ENCODE measurements around the gene PAX9. TPM values are rescaled to one million over a fixed set of nuclear protein-coding genes. Genes with fewer than 3 reads are reported as not detected.

Gene PAX9
- total RNA-seq, 1 donor from 2014 or later, result 1.2 TPM

DNA sequence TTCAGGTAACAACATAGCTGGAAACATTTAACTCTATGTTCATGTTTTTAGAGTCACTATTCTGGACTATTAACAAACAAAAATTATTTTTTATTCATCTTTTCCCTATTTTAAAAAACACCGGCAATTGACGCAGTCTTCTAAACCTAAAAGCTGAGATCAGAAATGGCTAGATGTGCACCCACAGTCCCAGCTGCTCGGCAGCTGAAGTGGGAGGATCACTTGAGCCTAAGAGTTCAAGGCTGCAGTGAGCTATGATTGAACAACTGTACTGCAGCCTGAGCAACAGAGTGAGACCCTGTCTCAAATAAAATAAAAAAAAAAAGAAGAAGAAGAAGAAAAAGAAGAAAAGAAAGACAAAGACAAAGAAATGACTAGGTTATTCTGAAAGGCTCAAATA is 64.5 kb downstream of the PAX9 start:
- H3K4me1 ChIP-seq (ENCODE audit: insufficient read depth, low read length), result no peaks in the 10 kb centered on the region
- no peaks in the 10 kb centered on the region for H4K20me1 ChIP-seq (ENCODE audit: insufficient read depth, low read length)
- Mint-ChIP-seq H3K27me3 (ENCODE audit: low read depth, unreplicated experiment) (peaks cover 2% of the 10 kb centered on the region), H3K36me3 (ENCODE audit: low read depth, unreplicated experiment) (no peaks in the 10 kb centered on the region), H3K9me3 (ENCODE audit: unreplicated experiment) (no peaks in the 10 kb centered on the region), H3K4me1 (ENCODE audit: low read depth, unreplicated experiment) (no peaks in the 10 kb centered on the region), H3K27ac (ENCODE audit: unreplicated experiment) (no peak overlapping the region), H3K4me3 (ENCODE audit: unreplicated experiment) (no peak overlapping the region)
- H3K36me3 ChIP-seq (ENCODE audit: insufficient read depth, low read length), result no peaks in the 10 kb centered on the region
- no peak overlapping the region for H3K9ac ChIP-seq (ENCODE audit: low read length)
- FAIRE-seq, result no peak
- H3K9me3 ChIP-seq (ENCODE audit: insufficient read depth, low read depth, low read length), result no peaks in the 10 kb centered on the region
- H3K27ac ChIP-seq (ENCODE audit: low read depth, low read length), result no peak overlapping the region
- no peak for DNase-seq (ENCODE audit: low read depth)
- no peaks in the 10 kb centered on the region for H3K79me2 ChIP-seq (ENCODE audit: insufficient read depth, low read length)
- H3K27me3 ChIP-seq (ENCODE audit: insufficient read depth, low read length), result no peaks in the 10 kb centered on the region
- no peak overlapping the region for H2AFZ ChIP-seq (ENCODE audit: low read depth, low read length)
- H3K4me2 ChIP-seq (ENCODE audit: low read length), result no peak overlapping the region
- H3K4me3 ChIP-seq (ENCODE audit: insufficient read depth, low read depth, low read length), result no peak overlapping the region
- TF ChIP-seq, protein P1, sequence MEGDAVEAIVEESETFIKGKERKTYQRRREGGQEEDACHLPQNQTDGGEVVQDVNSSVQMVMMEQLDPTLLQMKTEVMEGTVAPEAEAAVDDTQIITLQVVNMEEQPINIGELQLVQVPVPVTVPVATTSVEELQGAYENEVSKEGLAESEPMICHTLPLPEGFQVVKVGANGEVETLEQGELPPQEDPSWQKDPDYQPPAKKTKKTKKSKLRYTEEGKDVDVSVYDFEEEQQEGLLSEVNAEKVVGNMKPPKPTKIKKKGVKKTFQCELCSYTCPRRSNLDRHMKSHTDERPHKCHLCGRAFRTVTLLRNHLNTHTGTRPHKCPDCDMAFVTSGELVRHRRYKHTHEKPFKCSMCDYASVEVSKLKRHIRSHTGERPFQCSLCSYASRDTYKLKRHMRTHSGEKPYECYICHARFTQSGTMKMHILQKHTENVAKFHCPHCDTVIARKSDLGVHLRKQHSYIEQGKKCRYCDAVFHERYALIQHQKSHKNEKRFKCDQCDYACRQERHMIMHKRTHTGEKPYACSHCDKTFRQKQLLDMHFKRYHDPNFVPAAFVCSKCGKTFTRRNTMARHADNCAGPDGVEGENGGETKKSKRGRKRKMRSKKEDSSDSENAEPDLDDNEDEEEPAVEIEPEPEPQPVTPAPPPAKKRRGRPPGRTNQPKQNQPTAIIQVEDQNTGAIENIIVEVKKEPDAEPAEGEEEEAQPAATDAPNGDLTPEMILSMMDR (IDR thresholded peaks at IDR 0.05; ENCODE audit: insufficient read depth, low read depth, low read length), result no peak
- TF ChIP-seq EZH2 (IDR thresholded peaks at IDR 0.05; ENCODE audit: insufficient read depth, low read length), result no peak

Other genes starting within 250 kb of the PAX9 start
- not detected in 2 replicates for gene NKX2-1, start 141.6 kb upstream of the PAX9 start, total RNA-seq
- gene NKX2-8, start 79.2 kb upstream of the PAX9 start, total RNA-seq, result not detected in 2 replicates